HEK293 (cell line): Measurements from ENCODE around the gene DRD1.
"Not testable (repeated sequence)": the region's sequence is repeated elsewhere in the genome, so short reads cannot be mapped to it uniquely, and the experiment has no call there.

ENCODE experiments used
- CTCF ChIA-PET: fragments of 350-600 bp; formaldehyde crosslinking; extraction: SDS; loops from one replicate; lab custom pipeline; 2021; ENCODE audit warnings: antibody characterized with exemption; lab: Yijun Ruan, JAX
- POLR2A ChIA-PET: fragments of 300-600 bp; formaldehyde crosslinking; extraction: SDS; loops from one replicate; lab custom pipeline; 2020; ENCODE audit warnings: antibody characterized with exemption, inconsistent platforms; lab: Yijun Ruan, JAX
- H3K27ac ChIP-seq: fragments of 200-500 bp; sonication (Bioruptor generic); 2 replicates; pipeline ENCODE4 v1.5.1; 2014; ENCODE audit warnings: low read depth, low read length, control low read depth, inconsistent platforms; ENCODE audit errors: extremely low read depth
- H3K36me3 ChIP-seq, 2 experiments: fragments of 200-500 bp in 1 of 2; sonication (Bioruptor generic) in 1 of 2; 1 replicate in 1 of 2; 2 replicates in 1 of 2; pipeline ENCODE4 v1.5.1; 2014 to 2017; ENCODE audit warnings: inconsistent platforms in 2 of 2, low read length in 2 of 2; ENCODE audit not compliant: control insufficient read depth in 2 of 2, insufficient read depth in 1 of 2
- H3K4me1 ChIP-seq: fragments of 200-500 bp; sonication (Bioruptor generic); 2 replicates; pipeline ENCODE4 v1.5.1; 2014; ENCODE audit warnings: mild to moderate bottlenecking, low read length, inconsistent platforms; ENCODE audit not compliant: control insufficient read depth, insufficient read depth
- H3K4me3 ChIP-seq: 2 replicates; pipeline ENCODE4 v1.5.1; 2011; ENCODE audit warnings: low read depth, mild to moderate bottlenecking, control low read depth, low read length, moderate library complexity
- H3K9me3 ChIP-seq: fragments of 200-500 bp; sonication (Bioruptor generic); 2 replicates; pipeline ENCODE4 v1.5.1; 2014; ENCODE audit warnings: low read depth, low read length, inconsistent platforms; ENCODE audit not compliant: control insufficient read depth, insufficient read depth
- KLF1 ChIP-seq: fragments of 450-650 bp; formaldehyde crosslinking; IDR thresholded peaks from 2 replicates; pipeline ENCODE4 v1.5.1; 2016; ENCODE audit warnings: missing biosample characterization, missing genetic modification characterization
- REPIN1 ChIP-seq: fragments of 450-650 bp; formaldehyde crosslinking; IDR thresholded peaks from 2 replicates; pipeline ENCODE4 v1.5.1; 2017; ENCODE audit warnings: missing biosample characterization, missing genetic modification characterization, low read depth
- ZFHX2 ChIP-seq: fragments of 450-650 bp; formaldehyde crosslinking; conservative IDR thresholded peaks from 2 replicates; pipeline ENCODE4 v1.5.1; 2016; ENCODE audit warnings: missing biosample characterization, missing genetic modification characterization
- ZFP69B ChIP-seq: fragments of 450-650 bp; formaldehyde crosslinking; IDR thresholded peaks from 2 replicates; pipeline ENCODE4 v1.5.1; 2016; ENCODE audit warnings: missing biosample characterization, missing genetic modification characterization
- ZNF138 ChIP-seq: fragments of 450-650 bp; formaldehyde crosslinking; IDR thresholded peaks from 2 replicates; pipeline ENCODE4 v1.5.1; 2016; ENCODE audit warnings: missing biosample characterization, missing genetic modification characterization, borderline replicate concordance
- ZNF155 ChIP-seq: fragments of 450-650 bp; formaldehyde crosslinking; IDR thresholded peaks from 2 replicates; pipeline ENCODE4 v1.5.1; 2016; ENCODE audit warnings: missing biosample characterization, missing genetic modification characterization
- ZNF169 ChIP-seq: fragments of 450-650 bp; formaldehyde crosslinking; IDR thresholded peaks from 2 replicates; pipeline ENCODE4 v1.5.1; 2016; ENCODE audit warnings: missing biosample characterization, missing genetic modification characterization
- ZNF184 ChIP-seq: fragments of 450-650 bp; IDR thresholded peaks from 2 replicates; pipeline ENCODE4 v1.5.1; 2018; ENCODE audit warnings: missing biosample characterization, mild to moderate bottlenecking, missing genetic modification characterization
- ZNF211 ChIP-seq: fragments of 450-650 bp; formaldehyde crosslinking; IDR thresholded peaks from 2 replicates; pipeline ENCODE4 v1.5.1; 2016; ENCODE audit warnings: low read depth, missing biosample characterization, missing genetic modification characterization
- ZNF24 ChIP-seq: fragments of 450-650 bp; formaldehyde crosslinking; IDR thresholded peaks from 2 replicates; pipeline ENCODE4 v1.5.1; 2016; ENCODE audit warnings: missing biosample characterization, missing genetic modification characterization
- ZNF324 ChIP-seq: fragments of 450-650 bp; formaldehyde crosslinking; IDR thresholded peaks from 2 replicates; pipeline ENCODE4 v1.5.1; 2016; ENCODE audit warnings: missing biosample characterization, missing genetic modification characterization
- ZNF416 ChIP-seq: fragments of 450-650 bp; formaldehyde crosslinking; IDR thresholded peaks from 2 replicates; pipeline ENCODE4 v1.5.1; 2016; ENCODE audit warnings: missing biosample characterization, missing genetic modification characterization
- ZNF426 ChIP-seq: fragments of 450-650 bp; formaldehyde crosslinking; IDR thresholded peaks from 2 replicates; pipeline ENCODE4 v1.5.1; 2017; ENCODE audit warnings: missing biosample characterization, missing genetic modification characterization, mild to moderate bottlenecking, inconsistent platforms, moderate library complexity
- ZNF514 ChIP-seq: fragments of 450-650 bp; formaldehyde crosslinking; IDR thresholded peaks from 2 replicates; pipeline ENCODE4 v1.5.1; 2016; ENCODE audit warnings: missing biosample characterization, missing genetic modification characterization
- ZNF530 ChIP-seq: fragments of 450-650 bp; formaldehyde crosslinking; IDR thresholded peaks from 2 replicates; pipeline ENCODE4 v1.5.1; 2016; ENCODE audit warnings: low read depth, missing biosample characterization, missing genetic modification characterization
- ZNF621 ChIP-seq: fragments of 450-650 bp; formaldehyde crosslinking; IDR thresholded peaks from 2 replicates; pipeline ENCODE4 v1.5.1; 2017; ENCODE audit warnings: missing biosample characterization, missing genetic modification characterization
- ZNF629 ChIP-seq: fragments of 450-650 bp; formaldehyde crosslinking; IDR thresholded peaks from 2 replicates; pipeline ENCODE4 v1.5.1; 2017; ENCODE audit warnings: missing biosample characterization, missing genetic modification characterization
- ZNF658 ChIP-seq: fragments of 450-650 bp; formaldehyde crosslinking; IDR thresholded peaks from 2 replicates; pipeline ENCODE4; 2016; ENCODE audit warnings: missing biosample characterization, missing genetic modification characterization
- ZNF785 ChIP-seq: fragments of 450-650 bp; formaldehyde crosslinking; IDR thresholded peaks from 2 replicates; pipeline ENCODE4 v1.5.1; 2016; ENCODE audit warnings: missing biosample characterization, missing genetic modification characterization
- ZNF830 ChIP-seq: fragments of 450-650 bp; IDR thresholded peaks from 2 replicates; pipeline ENCODE4 v1.5.0; 2018; ENCODE audit warnings: missing biosample characterization, missing genetic modification characterization, low read depth, mild to moderate bottlenecking, moderate library complexity
- ZSCAN30 ChIP-seq: fragments of 450-650 bp; IDR thresholded peaks from 2 replicates; pipeline ENCODE4 v1.5.1; 2018; ENCODE audit warnings: missing biosample characterization, mild to moderate bottlenecking, missing genetic modification characterization, moderate library complexity
- TF ChIP-seq, protein P1 (sequence below): fragments of 450-650 bp; formaldehyde crosslinking; IDR thresholded peaks from 2 replicates; pipeline ENCODE4 v1.5.1; 2016; ENCODE audit warnings: missing biosample characterization, missing genetic modification characterization
- TF ChIP-seq, protein P2 (sequence below): fragments of 450-650 bp; formaldehyde crosslinking; IDR thresholded peaks from 2 replicates; pipeline ENCODE4 v1.5.1; 2016; ENCODE audit warnings: missing biosample characterization, missing genetic modification characterization
- TF ChIP-seq, protein P3 (sequence below): fragments of 450-650 bp; formaldehyde crosslinking; IDR thresholded peaks from 2 replicates; pipeline ENCODE4 v1.5.1; 2016; ENCODE audit warnings: missing biosample characterization, missing genetic modification characterization

The DRD1 gene

DNA sequence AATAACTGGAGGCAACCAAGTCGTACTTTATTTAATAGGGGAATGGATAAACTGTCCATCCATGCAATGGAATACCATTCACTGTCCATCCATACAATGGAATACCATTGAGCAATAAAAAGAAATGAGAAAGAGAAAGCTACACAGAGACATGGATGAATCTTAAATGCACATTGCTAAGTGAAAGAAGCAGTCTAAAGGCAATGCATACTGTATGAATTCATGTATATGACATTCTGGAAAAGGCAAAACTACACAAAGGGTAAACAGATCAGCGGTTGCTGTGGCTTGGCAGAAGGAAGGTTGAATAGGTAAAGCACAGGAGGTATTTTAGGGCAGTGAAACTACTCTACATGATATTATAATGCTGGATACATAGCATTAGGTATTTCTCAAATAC, 16.2 kb downstream of the DRD1 start:
- H3K4me1 ChIP-seq: no peaks in the 10 kb centered on the region
- ChIA-PET POLR2A (no interaction called here), CTCF (no interaction called here)
- H3K27ac ChIP-seq: no peak overlapping the region
- no peaks in the 10 kb centered on the region for H3K36me3 ChIP-seq
- H3K9me3 ChIP-seq: no peaks in the 10 kb centered on the region
- TF ChIP-seq ZFP69B (tag by site-specific recombination) (no peak), ZNF169 (tag by site-specific recombination) (no peak), REPIN1 (tag by site-specific recombination) (no peak), ZNF785 (tag by site-specific recombination) (no peak), ZFHX2 (tag by site-specific recombination) (no peak)
- TF ChIP-seq, protein P1, sequence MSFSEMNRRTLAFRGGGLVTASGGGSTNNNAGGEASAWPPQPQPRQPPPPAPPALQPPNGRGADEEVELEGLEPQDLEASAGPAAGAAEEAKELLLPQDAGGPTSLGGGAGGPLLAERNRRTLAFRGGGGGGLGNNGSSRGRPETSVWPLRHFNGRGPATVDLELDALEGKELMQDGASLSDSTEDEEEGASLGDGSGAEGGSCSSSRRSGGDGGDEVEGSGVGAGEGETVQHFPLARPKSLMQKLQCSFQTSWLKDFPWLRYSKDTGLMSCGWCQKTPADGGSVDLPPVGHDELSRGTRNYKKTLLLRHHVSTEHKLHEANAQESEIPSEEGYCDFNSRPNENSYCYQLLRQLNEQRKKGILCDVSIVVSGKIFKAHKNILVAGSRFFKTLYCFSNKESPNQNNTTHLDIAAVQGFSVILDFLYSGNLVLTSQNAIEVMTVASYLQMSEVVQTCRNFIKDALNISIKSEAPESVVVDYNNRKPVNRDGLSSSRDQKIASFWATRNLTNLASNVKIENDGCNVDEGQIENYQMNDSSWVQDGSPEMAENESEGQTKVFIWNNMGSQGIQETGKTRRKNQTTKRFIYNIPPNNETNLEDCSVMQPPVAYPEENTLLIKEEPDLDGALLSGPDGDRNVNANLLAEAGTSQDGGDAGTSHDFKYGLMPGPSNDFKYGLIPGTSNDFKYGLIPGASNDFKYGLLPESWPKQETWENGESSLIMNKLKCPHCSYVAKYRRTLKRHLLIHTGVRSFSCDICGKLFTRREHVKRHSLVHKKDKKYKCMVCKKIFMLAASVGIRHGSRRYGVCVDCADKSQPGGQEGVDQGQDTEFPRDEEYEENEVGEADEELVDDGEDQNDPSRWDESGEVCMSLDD (tag by site-specific recombination): no peak
- TF ChIP-seq, protein P2, sequence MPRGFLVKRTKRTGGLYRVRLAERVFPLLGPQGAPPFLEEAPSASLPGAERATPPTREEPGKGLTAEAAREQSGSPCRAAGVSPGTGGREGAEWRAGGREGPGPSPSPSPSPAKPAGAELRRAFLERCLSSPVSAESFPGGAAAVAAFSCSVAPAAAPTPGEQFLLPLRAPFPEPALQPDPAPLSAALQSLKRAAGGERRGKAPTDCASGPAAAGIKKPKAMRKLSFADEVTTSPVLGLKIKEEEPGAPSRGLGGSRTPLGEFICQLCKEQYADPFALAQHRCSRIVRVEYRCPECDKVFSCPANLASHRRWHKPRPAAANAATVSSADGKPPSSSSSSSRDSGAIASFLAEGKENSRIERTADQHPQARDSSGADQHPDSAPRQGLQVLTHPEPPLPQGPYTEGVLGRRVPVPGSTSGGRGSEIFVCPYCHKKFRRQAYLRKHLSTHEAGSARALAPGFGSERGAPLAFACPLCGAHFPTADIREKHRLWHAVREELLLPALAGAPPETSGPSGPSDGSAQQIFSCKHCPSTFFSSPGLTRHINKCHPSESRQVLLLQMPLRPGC (tag by site-specific recombination): no peak
- no peak overlapping the region for H3K4me3 ChIP-seq

DNA sequence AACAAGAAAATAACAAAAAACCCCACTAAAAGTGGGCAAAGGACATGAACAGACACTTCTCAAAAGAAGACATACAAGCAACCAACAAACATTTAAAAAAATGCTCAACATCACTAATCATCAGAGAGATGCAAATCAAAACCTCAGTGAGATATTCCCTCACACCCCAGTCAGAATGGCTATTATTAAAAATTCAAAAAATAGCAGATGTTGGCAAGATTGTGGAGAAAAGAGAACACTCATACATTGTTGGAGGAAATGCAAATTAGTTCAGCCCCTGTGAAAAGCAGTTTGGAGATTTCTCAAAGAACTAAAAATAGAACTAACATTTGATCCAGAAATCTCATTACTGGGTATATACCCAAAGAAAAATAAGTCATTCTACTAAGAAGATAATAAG, 19.4 kb downstream of the DRD1 start:
- H3K9me3 ChIP-seq, H3K4me1 ChIP-seq, POLR2A ChIA-PET, H3K36me3 ChIP-seq, H3K27ac ChIP-seq, CTCF ChIA-PET, H3K4me3 ChIP-seq: not testable (repeated sequence)

DNA sequence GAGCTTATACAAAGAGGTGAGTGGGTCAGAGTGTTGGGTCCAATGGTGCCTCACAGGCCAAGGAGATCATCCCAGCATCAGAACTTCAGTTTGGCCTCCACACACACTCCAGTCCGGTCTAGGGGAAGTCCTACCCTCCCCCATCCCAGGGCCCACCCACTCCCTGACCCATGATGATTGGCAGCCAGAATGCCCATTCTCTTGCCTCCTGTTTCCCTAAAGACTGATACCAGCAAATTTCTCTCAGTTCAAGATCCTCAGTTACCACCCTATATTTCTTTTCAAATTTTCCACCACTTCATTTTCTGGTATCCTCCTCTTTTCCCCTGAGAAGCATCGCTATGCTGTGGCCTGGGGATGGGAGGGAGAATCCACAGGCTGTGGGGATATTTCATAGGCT, 21.9 kb downstream of the DRD1 start:
- Histone ChIP-seq H3K27ac (no peak overlapping the region), H3K36me3 (no peaks in the 10 kb centered on the region), H3K4me1 (no peaks in the 10 kb centered on the region), H3K4me3 (no peak overlapping the region), H3K9me3 (no peaks in the 10 kb centered on the region; the same call in 1 of the 2 replicates)
- POLR2A ChIA-PET: no interaction called here
- CTCF ChIA-PET: no interaction called here
- TF ChIP-seq ZNF658 (tag by site-specific recombination): no peak
- no peak for TF ChIP-seq ZFP69B (tag by site-specific recombination)
- TF ChIP-seq ZNF211 (tag by site-specific recombination): no peak
- TF ChIP-seq, protein P3, sequence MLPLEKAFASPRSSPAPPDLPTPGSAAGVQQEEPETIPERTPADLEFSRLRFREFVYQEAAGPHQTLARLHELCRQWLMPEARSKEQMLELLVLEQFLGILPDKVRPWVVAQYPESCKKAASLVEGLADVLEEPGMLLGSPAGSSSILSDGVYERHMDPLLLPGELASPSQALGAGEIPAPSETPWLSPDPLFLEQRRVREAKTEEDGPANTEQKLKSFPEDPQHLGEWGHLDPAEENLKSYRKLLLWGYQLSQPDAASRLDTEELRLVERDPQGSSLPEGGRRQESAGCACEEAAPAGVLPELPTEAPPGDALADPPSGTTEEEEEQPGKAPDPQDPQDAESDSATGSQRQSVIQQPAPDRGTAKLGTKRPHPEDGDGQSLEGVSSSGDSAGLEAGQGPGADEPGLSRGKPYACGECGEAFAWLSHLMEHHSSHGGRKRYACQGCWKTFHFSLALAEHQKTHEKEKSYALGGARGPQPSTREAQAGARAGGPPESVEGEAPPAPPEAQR (tag by site-specific recombination): no peak
- TF ChIP-seq ZSCAN30: no peak
- TF ChIP-seq KLF1 (tag by site-specific recombination): no peak
- TF ChIP-seq, protein P1 (tag by site-specific recombination): no peak
- TF ChIP-seq ZNF155 (tag by site-specific recombination): no peak
- TF ChIP-seq ZNF138: no peak
- no peak for TF ChIP-seq ZNF621 (tag by site-specific recombination)
- no peak for TF ChIP-seq ZNF324
- no peak for TF ChIP-seq ZNF24 (tag by site-specific recombination)
- no peak for TF ChIP-seq ZNF184 (tag by site-specific recombination)
- no peak for TF ChIP-seq ZNF426
- TF ChIP-seq ZNF416 (tag by site-specific recombination): no peak
- TF ChIP-seq ZNF629: no peak
- no peak for TF ChIP-seq ZNF530 (tag by site-specific recombination)
- TF ChIP-seq ZNF514 (tag by site-specific recombination): no peak
- no peak for TF ChIP-seq ZNF830
